ENCODE data around the gene ATP10A.

DNA sequence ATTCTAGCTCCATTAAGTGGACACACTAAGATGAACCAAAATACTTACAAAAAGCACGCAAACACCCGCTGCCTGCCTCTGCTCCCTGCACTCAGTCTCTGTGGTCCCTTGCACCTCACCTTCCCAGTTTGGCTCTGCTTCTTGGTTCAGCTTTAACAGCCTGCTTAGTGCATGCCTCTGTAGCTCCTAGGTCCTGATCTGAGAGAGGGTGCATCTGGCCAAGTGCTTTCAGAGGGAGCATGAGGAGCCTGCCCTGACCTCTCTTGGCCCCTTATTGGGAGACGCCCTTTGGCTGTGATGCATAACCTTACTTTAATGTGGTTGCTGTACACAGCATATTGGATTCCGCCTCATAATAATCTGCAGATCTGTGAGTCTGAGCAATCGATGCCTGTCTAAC is 21.2 kb upstream of the ATP10A start:
- TF ChIP-seq, protein P1, sequence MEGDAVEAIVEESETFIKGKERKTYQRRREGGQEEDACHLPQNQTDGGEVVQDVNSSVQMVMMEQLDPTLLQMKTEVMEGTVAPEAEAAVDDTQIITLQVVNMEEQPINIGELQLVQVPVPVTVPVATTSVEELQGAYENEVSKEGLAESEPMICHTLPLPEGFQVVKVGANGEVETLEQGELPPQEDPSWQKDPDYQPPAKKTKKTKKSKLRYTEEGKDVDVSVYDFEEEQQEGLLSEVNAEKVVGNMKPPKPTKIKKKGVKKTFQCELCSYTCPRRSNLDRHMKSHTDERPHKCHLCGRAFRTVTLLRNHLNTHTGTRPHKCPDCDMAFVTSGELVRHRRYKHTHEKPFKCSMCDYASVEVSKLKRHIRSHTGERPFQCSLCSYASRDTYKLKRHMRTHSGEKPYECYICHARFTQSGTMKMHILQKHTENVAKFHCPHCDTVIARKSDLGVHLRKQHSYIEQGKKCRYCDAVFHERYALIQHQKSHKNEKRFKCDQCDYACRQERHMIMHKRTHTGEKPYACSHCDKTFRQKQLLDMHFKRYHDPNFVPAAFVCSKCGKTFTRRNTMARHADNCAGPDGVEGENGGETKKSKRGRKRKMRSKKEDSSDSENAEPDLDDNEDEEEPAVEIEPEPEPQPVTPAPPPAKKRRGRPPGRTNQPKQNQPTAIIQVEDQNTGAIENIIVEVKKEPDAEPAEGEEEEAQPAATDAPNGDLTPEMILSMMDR (IDR thresholded peaks at IDR 0.05), result no peak
- TF ChIP-seq POLR2A (IDR thresholded peaks at IDR 0.05) (no peak), POLR2AphosphoS5 (IDR thresholded peaks at IDR 0.05) (no peak), EP300 (IDR thresholded peaks at IDR 0.05; ENCODE audit: low read depth) (no peak)
